ENCODE measurements around the gene HEXA.
"Not testable (repeated sequence)": the region's sequence is repeated elsewhere in the genome, so short reads cannot be mapped to it uniquely, and the experiment has no call there.

HEXA gene

GRCh38 chr15:72402726-72403125, 26.9 kb upstream of the HEXA start:
- Histone ChIP-seq H3K36me3 (replicated peaks in 1 of 2; ENCODE audit: control insufficient read depth in 2 of 2, insufficient read depth in 2 of 2, low read length in 2 of 2) (no peaks in the 10 kb centered on the region), H3K27ac (replicated peaks; ENCODE audit: low read length) (no peak overlapping the region), H3K23ac (ENCODE audit: low read depth, low read length, poor library complexity) (no peak overlapping the region), H3K27me3 (ENCODE audit: control insufficient read depth in 3 of 3, insufficient read depth in 3 of 3, low read depth in 1 of 3, low read length in 3 of 3) (peaks cover 0 to 59% (median 5%) of the 10 kb centered on the region in 3 experiments), H3K79me1 (ENCODE audit: low read depth, low read length) (no peaks in the 10 kb centered on the region), H2BK12ac (ENCODE audit: low read length) (no peak overlapping the region), H4K91ac (ENCODE audit: low read depth, low read length, poor library complexity) (no peak overlapping the region), H3K4me3 (ENCODE audit: low read length in 2 of 2) (no peak overlapping the region), H4K8ac (ENCODE audit: low read depth, low read length) (no peak overlapping the region), H3K14ac (ENCODE audit: low read length) (no peak overlapping the region), H3K4ac (ENCODE audit: low read length) (no peak overlapping the region), H3K9me3 (replicated peaks in 1 of 2; ENCODE audit: control insufficient read depth in 2 of 2, insufficient read depth in 1 of 2, low read depth in 1 of 2, low read length in 2 of 2) (no peaks in the 10 kb centered on the region), H3K4me1 (ENCODE audit: control insufficient read depth in 2 of 2, insufficient read depth in 1 of 2, low read depth in 1 of 2, low read length in 2 of 2) (no peaks in the 10 kb centered on the region), H3K9ac (ENCODE audit: low read depth, low read length, poor library complexity) (no peak overlapping the region), H2BK120ac (ENCODE audit: low read depth, low read length) (no peak overlapping the region), H2AFZ (ENCODE audit: low read length) (no peak overlapping the region), H3K4me2 (ENCODE audit: insufficient read depth, low read length, poor library complexity, severe bottlenecking) (no peak overlapping the region), H2BK5ac (ENCODE audit: low read length) (no peak overlapping the region), H2AK5ac (ENCODE audit: low read depth, low read length) (no peak overlapping the region), H2BK15ac (ENCODE audit: low read length) (no peak overlapping the region), H3K18ac (ENCODE audit: low read length) (no peak overlapping the region)
- WGBS, 2 donors (ENCODE audit: extremely low coverage in 2 of 2, insufficient read length in 2 of 2, insufficient replicate concordance in 1 of 2): no CpG with 5 or more reads among the region's 5 CpGs
- DNase-seq (ENCODE audit: low spot score): no peak

- H2BK120ac ChIP-seq (ENCODE audit: low read depth, low read length): no peak overlapping the region
- no peak overlapping the region for H2AK5ac ChIP-seq (ENCODE audit: low read depth, low read length)
- H3K4me3 ChIP-seq (ENCODE audit: low read length in 2 of 2): no peak overlapping the region
- no peaks in the 10 kb centered on the region for H3K79me1 ChIP-seq (ENCODE audit: low read depth, low read length)
- H2BK5ac ChIP-seq (ENCODE audit: low read length): no peak overlapping the region
- no peak overlapping the region for H3K27ac ChIP-seq (replicated peaks; ENCODE audit: low read length)
- H3K9ac ChIP-seq (ENCODE audit: low read depth, low read length, poor library complexity): no peak overlapping the region
- H2AFZ ChIP-seq (ENCODE audit: low read length): peak overlapping the region; percentile 17
- no peaks in the 10 kb centered on the region for H3K36me3 ChIP-seq (replicated peaks in 1 of 2; ENCODE audit: control insufficient read depth in 2 of 2, insufficient read depth in 2 of 2, low read length in 2 of 2)
- no peak overlapping the region for H3K4me2 ChIP-seq (ENCODE audit: insufficient read depth, low read length, poor library complexity, severe bottlenecking)
- no peak overlapping the region for H3K23ac ChIP-seq (ENCODE audit: low read depth, low read length, poor library complexity)
- no peak overlapping the region for H4K8ac ChIP-seq (ENCODE audit: low read depth, low read length)
- H3K27me3 ChIP-seq (ENCODE audit: control insufficient read depth in 3 of 3, insufficient read depth in 3 of 3, low read depth in 1 of 3, low read length in 3 of 3): peaks cover 0 to 36% (median 3%) of the 10 kb centered on the region in 3 experiments
- no peak overlapping the region for H3K14ac ChIP-seq (ENCODE audit: low read length)
- H3K9me3 ChIP-seq (replicated peaks in 1 of 2; ENCODE audit: control insufficient read depth in 2 of 2, insufficient read depth in 1 of 2, low read depth in 1 of 2, low read length in 2 of 2): no peaks in the 10 kb centered on the region
- no peak overlapping the region for H2BK12ac ChIP-seq (ENCODE audit: low read length)
- no peak overlapping the region for H2BK15ac ChIP-seq (ENCODE audit: low read length)
- no peak overlapping the region for H3K18ac ChIP-seq (ENCODE audit: low read length)
- no CpG with 5 or more reads among the region's 7 CpGs for WGBS, 2 donors (ENCODE audit: extremely low coverage in 2 of 2, insufficient read length in 2 of 2, insufficient replicate concordance in 1 of 2)
- no peaks in the 10 kb centered on the region for H3K4me1 ChIP-seq (ENCODE audit: control insufficient read depth in 2 of 2, insufficient read depth in 1 of 2, low read depth in 1 of 2, low read length in 2 of 2)
- H4K91ac ChIP-seq (ENCODE audit: low read depth, low read length, poor library complexity): no peak overlapping the region
- no peak for DNase-seq (ENCODE audit: low spot score)
- H3K4ac ChIP-seq (ENCODE audit: low read length): no peak overlapping the region
Observed at GRCh38 chr15:72398648-72399047, 22.8 kb upstream of the HEXA start.

- DNase-seq (ENCODE audit: low spot score): no peak
- no CpG with 5 or more reads among the region's 4 CpGs for WGBS, 2 donors (ENCODE audit: extremely low coverage in 2 of 2, insufficient read length in 2 of 2, insufficient replicate concordance in 1 of 2)
- H2BK120ac ChIP-seq (ENCODE audit: low read depth, low read length): no peak within 1 kb of the TSS
Observed at GRCh38 chr15:72397796-72398588, 22.2 kb upstream of the HEXA start, which contains the start of gene TMEM202. Gene TMEM202, plus strand, starts transcription at chr15:72398305. Its CDS starts 22 bp downstream, at chr15:72398327.

GRCh38 chr15:72396331-72396730, 20.5 kb upstream of the HEXA start:
- not testable (repeated sequence) for H3K4ac ChIP-seq (ENCODE audit: low read length); H2AK5ac ChIP-seq (ENCODE audit: low read depth, low read length); H2BK5ac ChIP-seq (ENCODE audit: low read length); H2AFZ ChIP-seq (ENCODE audit: low read length); H3K18ac ChIP-seq (ENCODE audit: low read length); H3K9me3 ChIP-seq (replicated peaks in 1 of 2; ENCODE audit: control insufficient read depth in 2 of 2, insufficient read depth in 1 of 2, low read depth in 1 of 2, low read length in 2 of 2); H2BK12ac ChIP-seq (ENCODE audit: low read length); H3K36me3 ChIP-seq (replicated peaks in 1 of 2; ENCODE audit: control insufficient read depth in 2 of 2, insufficient read depth in 2 of 2, low read length in 2 of 2); H3K4me3 ChIP-seq (ENCODE audit: low read length in 2 of 2); H3K9ac ChIP-seq (ENCODE audit: low read depth, low read length, poor library complexity); H3K14ac ChIP-seq (ENCODE audit: low read length); DNase-seq (ENCODE audit: low spot score); H3K27ac ChIP-seq (replicated peaks; ENCODE audit: low read length); H3K79me1 ChIP-seq (ENCODE audit: low read depth, low read length); H2BK120ac ChIP-seq (ENCODE audit: low read depth, low read length); H2BK15ac ChIP-seq (ENCODE audit: low read length); H4K8ac ChIP-seq (ENCODE audit: low read depth, low read length); H3K4me2 ChIP-seq (ENCODE audit: insufficient read depth, low read length, poor library complexity, severe bottlenecking); H4K91ac ChIP-seq (ENCODE audit: low read depth, low read length, poor library complexity); H3K23ac ChIP-seq (ENCODE audit: low read depth, low read length, poor library complexity); H3K4me1 ChIP-seq (ENCODE audit: control insufficient read depth in 2 of 2, insufficient read depth in 1 of 2, low read depth in 1 of 2, low read length in 2 of 2)
- H3K27me3 ChIP-seq (ENCODE audit: control insufficient read depth in 3 of 3, insufficient read depth in 3 of 3, low read depth in 1 of 3, low read length in 3 of 3): peaks cover 0 to 20% (median 0%) of the 10 kb centered on the region in 3 experiments
- WGBS, 2 donors (ENCODE audit: extremely low coverage in 2 of 2, insufficient read length in 2 of 2, insufficient replicate concordance in 1 of 2): no CpG with 5 or more reads among the region's 24 CpGs

More at GRCh38 chr15:72397796-72398588, 22.2 kb upstream of the HEXA start, which contains the start of gene TMEM202:
- H3K9ac ChIP-seq (ENCODE audit: low read depth, low read length, poor library complexity): no peak within 1 kb of the TSS
- no peak within 1 kb of the TSS for H4K8ac ChIP-seq (ENCODE audit: low read depth, low read length)
- peak within 1 kb of the TSS; percentile 17 for H2AFZ ChIP-seq (ENCODE audit: low read length)
- no peak within 1 kb of the TSS for H3K4me3 ChIP-seq (ENCODE audit: low read length in 2 of 2)
- H3K27ac ChIP-seq (replicated peaks; ENCODE audit: low read length): no peak within 1 kb of the TSS
- no peak within 1 kb of the TSS for H3K23ac ChIP-seq (ENCODE audit: low read depth, low read length, poor library complexity)
- H3K4ac ChIP-seq (ENCODE audit: low read length): no peak within 1 kb of the TSS
- H3K79me1 ChIP-seq (ENCODE audit: low read depth, low read length): no peaks in the 10 kb centered on the region
- H3K36me3 ChIP-seq (replicated peaks in 1 of 2; ENCODE audit: control insufficient read depth in 2 of 2, insufficient read depth in 2 of 2, low read length in 2 of 2): no peaks in the 10 kb centered on the region
- H3K14ac ChIP-seq (ENCODE audit: low read length): no peak within 1 kb of the TSS
- no peak within 1 kb of the TSS for H4K91ac ChIP-seq (ENCODE audit: low read depth, low read length, poor library complexity)
- no peak within 1 kb of the TSS for H2BK12ac ChIP-seq (ENCODE audit: low read length)
- H3K9me3 ChIP-seq (replicated peaks in 1 of 2; ENCODE audit: control insufficient read depth in 2 of 2, insufficient read depth in 1 of 2, low read depth in 1 of 2, low read length in 2 of 2): no peaks in the 10 kb centered on the region
- peaks cover 0 to 30% (median 3%) of the 10 kb centered on the region in 3 experiments for H3K27me3 ChIP-seq (ENCODE audit: control insufficient read depth in 3 of 3, insufficient read depth in 3 of 3, low read depth in 1 of 3, low read length in 3 of 3)
- no peak within 1 kb of the TSS for H2BK15ac ChIP-seq (ENCODE audit: low read length)
- no peak within 1 kb of the TSS for H3K4me2 ChIP-seq (ENCODE audit: insufficient read depth, low read length, poor library complexity, severe bottlenecking)
- no peak within 1 kb of the TSS for H2AK5ac ChIP-seq (ENCODE audit: low read depth, low read length)
- no peak within 1 kb of the TSS for H3K18ac ChIP-seq (ENCODE audit: low read length)
- no peaks in the 10 kb centered on the region for H3K4me1 ChIP-seq (ENCODE audit: control insufficient read depth in 2 of 2, insufficient read depth in 1 of 2, low read depth in 1 of 2, low read length in 2 of 2)
- H2BK5ac ChIP-seq (ENCODE audit: low read length): no peak within 1 kb of the TSS
